ENCODE data around the gene PSMA6. TPM values are rescaled to one million over a fixed set of nuclear protein-coding genes. Genes with fewer than 3 reads are reported as not detected.

Gene PSMA6
- total RNA-seq, 1 experiment from 2014 or later: 210 TPM

DNA sequence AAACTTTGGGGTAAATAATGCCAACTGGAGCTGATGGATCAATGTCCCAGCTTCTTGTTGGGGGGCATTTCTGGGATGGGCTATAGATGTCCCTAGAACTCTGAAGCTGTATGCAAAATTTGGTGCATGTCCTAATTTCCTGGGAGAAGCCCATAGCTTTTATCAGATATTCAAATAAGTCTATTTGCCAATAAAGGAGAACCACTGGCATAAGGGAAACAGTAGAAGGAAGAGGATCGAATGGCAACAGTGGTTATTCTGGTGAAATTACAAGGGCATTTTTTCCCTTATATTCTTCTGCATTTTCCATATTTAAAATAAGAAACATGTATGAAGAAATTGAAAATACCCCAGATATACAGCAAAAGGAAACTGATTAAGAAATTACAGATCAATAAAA, 34.2 kb downstream of the PSMA6 start (continued):
- TF ChIP-seq, protein P1, sequence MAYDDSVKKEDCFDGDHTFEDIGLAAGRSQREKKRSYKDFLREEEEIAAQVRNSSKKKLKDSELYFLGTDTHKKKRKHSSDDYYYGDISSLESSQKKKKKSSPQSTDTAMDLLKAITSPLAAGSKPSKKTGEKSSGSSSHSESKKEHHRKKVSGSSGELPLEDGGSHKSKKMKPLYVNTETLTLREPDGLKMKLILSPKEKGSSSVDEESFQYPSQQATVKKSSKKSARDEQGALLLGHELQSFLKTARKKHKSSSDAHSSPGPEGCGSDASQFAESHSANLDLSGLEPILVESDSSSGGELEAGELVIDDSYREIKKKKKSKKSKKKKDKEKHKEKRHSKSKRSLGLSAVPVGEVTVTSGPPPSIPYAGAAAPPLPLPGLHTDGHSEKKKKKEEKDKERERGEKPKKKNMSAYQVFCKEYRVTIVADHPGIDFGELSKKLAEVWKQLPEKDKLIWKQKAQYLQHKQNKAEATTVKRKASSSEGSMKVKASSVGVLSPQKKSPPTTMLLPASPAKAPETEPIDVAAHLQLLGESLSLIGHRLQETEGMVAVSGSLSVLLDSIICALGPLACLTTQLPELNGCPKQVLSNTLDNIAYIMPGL (CRISPR knock-in tag; IDR thresholded peaks at IDR 0.05): no peak
- TF ChIP-seq, protein P2, sequence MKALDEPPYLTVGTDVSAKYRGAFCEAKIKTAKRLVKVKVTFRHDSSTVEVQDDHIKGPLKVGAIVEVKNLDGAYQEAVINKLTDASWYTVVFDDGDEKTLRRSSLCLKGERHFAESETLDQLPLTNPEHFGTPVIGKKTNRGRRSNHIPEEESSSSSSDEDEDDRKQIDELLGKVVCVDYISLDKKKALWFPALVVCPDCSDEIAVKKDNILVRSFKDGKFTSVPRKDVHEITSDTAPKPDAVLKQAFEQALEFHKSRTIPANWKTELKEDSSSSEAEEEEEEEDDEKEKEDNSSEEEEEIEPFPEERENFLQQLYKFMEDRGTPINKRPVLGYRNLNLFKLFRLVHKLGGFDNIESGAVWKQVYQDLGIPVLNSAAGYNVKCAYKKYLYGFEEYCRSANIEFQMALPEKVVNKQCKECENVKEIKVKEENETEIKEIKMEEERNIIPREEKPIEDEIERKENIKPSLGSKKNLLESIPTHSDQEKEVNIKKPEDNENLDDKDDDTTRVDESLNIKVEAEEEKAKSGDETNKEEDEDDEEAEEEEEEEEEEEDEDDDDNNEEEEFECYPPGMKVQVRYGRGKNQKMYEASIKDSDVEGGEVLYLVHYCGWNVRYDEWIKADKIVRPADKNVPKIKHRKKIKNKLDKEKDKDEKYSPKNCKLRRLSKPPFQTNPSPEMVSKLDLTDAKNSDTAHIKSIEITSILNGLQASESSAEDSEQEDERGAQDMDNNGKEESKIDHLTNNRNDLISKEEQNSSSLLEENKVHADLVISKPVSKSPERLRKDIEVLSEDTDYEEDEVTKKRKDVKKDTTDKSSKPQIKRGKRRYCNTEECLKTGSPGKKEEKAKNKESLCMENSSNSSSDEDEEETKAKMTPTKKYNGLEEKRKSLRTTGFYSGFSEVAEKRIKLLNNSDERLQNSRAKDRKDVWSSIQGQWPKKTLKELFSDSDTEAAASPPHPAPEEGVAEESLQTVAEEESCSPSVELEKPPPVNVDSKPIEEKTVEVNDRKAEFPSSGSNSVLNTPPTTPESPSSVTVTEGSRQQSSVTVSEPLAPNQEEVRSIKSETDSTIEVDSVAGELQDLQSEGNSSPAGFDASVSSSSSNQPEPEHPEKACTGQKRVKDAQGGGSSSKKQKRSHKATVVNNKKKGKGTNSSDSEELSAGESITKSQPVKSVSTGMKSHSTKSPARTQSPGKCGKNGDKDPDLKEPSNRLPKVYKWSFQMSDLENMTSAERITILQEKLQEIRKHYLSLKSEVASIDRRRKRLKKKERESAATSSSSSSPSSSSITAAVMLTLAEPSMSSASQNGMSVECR (CRISPR knock-in tag; IDR thresholded peaks at IDR 0.05; ENCODE audit: borderline replicate concordance): no peak
- TF ChIP-seq, protein P3, sequence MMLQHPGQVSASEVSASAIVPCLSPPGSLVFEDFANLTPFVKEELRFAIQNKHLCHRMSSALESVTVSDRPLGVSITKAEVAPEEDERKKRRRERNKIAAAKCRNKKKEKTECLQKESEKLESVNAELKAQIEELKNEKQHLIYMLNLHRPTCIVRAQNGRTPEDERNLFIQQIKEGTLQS (CRISPR knock-in tag; conservative IDR thresholded peaks at IDR 0.05): no peak
- TF ChIP-seq, protein P4, sequence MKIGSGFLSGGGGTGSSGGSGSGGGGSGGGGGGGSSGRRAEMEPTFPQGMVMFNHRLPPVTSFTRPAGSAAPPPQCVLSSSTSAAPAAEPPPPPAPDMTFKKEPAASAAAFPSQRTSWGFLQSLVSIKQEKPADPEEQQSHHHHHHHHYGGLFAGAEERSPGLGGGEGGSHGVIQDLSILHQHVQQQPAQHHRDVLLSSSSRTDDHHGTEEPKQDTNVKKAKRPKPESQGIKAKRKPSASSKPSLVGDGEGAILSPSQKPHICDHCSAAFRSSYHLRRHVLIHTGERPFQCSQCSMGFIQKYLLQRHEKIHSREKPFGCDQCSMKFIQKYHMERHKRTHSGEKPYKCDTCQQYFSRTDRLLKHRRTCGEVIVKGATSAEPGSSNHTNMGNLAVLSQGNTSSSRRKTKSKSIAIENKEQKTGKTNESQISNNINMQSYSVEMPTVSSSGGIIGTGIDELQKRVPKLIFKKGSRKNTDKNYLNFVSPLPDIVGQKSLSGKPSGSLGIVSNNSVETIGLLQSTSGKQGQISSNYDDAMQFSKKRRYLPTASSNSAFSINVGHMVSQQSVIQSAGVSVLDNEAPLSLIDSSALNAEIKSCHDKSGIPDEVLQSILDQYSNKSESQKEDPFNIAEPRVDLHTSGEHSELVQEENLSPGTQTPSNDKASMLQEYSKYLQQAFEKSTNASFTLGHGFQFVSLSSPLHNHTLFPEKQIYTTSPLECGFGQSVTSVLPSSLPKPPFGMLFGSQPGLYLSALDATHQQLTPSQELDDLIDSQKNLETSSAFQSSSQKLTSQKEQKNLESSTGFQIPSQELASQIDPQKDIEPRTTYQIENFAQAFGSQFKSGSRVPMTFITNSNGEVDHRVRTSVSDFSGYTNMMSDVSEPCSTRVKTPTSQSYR (CRISPR knock-in tag; IDR thresholded peaks at IDR 0.05): no peak
- no peak for TF ChIP-seq OVOL2 (CRISPR knock-in tag; IDR thresholded peaks at IDR 0.05; ENCODE audit: borderline replicate concordance)
- TF ChIP-seq SP1 (CRISPR knock-in tag; conservative IDR thresholded peaks at IDR 0.05): no peak
- TF ChIP-seq ZNF219 (CRISPR knock-in tag; IDR thresholded peaks at IDR 0.05; ENCODE audit: borderline replicate concordance): no peak
- TF ChIP-seq MYBL2 (CRISPR knock-in tag; IDR thresholded peaks at IDR 0.05): no peak
- TF ChIP-seq, protein P5, sequence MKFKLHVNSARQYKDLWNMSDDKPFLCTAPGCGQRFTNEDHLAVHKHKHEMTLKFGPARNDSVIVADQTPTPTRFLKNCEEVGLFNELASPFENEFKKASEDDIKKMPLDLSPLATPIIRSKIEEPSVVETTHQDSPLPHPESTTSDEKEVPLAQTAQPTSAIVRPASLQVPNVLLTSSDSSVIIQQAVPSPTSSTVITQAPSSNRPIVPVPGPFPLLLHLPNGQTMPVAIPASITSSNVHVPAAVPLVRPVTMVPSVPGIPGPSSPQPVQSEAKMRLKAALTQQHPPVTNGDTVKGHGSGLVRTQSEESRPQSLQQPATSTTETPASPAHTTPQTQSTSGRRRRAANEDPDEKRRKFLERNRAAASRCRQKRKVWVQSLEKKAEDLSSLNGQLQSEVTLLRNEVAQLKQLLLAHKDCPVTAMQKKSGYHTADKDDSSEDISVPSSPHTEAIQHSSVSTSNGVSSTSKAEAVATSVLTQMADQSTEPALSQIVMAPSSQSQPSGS (CRISPR knock-in tag; IDR thresholded peaks at IDR 0.05; ENCODE audit: borderline replicate concordance, low read depth): no peak
- TF ChIP-seq NFATC4 (CRISPR knock-in tag; IDR thresholded peaks at IDR 0.05): no peak
- TF ChIP-seq, protein P6, sequence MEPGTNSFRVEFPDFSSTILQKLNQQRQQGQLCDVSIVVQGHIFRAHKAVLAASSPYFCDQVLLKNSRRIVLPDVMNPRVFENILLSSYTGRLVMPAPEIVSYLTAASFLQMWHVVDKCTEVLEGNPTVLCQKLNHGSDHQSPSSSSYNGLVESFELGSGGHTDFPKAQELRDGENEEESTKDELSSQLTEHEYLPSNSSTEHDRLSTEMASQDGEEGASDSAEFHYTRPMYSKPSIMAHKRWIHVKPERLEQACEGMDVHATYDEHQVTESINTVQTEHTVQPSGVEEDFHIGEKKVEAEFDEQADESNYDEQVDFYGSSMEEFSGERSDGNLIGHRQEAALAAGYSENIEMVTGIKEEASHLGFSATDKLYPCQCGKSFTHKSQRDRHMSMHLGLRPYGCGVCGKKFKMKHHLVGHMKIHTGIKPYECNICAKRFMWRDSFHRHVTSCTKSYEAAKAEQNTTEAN (CRISPR knock-in tag; IDR thresholded peaks at IDR 0.05): no peak
- no peak for TF ChIP-seq ZNF671 (CRISPR knock-in tag; IDR thresholded peaks at IDR 0.05)
- no peak for TF ChIP-seq ELF4 (CRISPR knock-in tag; IDR thresholded peaks at IDR 0.05; ENCODE audit: low read depth)
